ENCODE data around the gene TEX261.

DNA sequence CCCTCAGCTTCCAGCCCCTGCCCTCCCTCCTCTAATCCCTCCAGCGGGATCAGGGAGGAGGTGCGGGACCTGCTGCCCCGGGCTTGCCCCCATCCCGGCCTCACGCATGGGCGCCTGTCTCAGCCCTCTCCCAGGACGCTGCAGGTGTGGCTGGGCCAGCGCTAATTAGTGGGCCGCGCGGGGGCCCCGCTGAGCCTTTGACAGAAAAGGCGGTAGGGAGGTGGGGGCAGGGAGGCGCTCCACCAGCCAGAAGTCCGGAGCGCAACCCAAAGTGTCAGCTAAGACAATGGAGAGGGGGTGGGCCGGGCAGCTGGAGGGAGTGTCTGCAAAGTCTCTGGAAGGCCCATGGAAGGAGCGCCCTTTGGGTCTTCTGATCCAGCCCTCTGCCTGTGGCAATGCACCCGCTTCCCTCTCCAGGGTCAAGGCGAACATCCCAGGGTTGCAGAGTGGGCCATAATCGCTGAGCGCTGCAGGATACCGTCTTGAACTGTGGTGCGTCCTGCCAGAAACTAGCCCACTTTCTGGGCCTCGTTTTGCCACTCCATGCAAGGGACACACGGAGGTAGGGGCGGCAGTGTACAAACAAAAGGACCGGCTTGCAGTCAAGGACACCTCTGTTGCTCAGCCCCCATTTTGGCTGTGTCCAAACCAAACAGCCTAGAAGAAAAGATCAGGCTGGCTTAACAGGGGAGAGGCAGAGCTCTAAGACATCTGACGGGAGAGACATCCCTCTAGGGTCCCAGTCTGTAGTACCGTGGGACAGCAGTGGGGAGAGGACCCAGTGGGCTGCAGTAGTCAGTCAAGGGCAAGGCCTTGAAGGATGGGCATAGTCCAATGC lies 55.5 kb downstream of the TEX261 start:
- TF ChIP-seq RAD21 (IDR thresholded peaks at IDR 0.05 in 1 of 2, conservative IDR thresholded peaks at IDR 0.05 in 1 of 2; ENCODE audit: low read depth in 2 of 2, low read length in 2 of 2) (no peak), JUN (IDR thresholded peaks at IDR 0.05; ENCODE audit: low read depth, low read length) (no peak)
- TF ChIP-seq, protein P1, sequence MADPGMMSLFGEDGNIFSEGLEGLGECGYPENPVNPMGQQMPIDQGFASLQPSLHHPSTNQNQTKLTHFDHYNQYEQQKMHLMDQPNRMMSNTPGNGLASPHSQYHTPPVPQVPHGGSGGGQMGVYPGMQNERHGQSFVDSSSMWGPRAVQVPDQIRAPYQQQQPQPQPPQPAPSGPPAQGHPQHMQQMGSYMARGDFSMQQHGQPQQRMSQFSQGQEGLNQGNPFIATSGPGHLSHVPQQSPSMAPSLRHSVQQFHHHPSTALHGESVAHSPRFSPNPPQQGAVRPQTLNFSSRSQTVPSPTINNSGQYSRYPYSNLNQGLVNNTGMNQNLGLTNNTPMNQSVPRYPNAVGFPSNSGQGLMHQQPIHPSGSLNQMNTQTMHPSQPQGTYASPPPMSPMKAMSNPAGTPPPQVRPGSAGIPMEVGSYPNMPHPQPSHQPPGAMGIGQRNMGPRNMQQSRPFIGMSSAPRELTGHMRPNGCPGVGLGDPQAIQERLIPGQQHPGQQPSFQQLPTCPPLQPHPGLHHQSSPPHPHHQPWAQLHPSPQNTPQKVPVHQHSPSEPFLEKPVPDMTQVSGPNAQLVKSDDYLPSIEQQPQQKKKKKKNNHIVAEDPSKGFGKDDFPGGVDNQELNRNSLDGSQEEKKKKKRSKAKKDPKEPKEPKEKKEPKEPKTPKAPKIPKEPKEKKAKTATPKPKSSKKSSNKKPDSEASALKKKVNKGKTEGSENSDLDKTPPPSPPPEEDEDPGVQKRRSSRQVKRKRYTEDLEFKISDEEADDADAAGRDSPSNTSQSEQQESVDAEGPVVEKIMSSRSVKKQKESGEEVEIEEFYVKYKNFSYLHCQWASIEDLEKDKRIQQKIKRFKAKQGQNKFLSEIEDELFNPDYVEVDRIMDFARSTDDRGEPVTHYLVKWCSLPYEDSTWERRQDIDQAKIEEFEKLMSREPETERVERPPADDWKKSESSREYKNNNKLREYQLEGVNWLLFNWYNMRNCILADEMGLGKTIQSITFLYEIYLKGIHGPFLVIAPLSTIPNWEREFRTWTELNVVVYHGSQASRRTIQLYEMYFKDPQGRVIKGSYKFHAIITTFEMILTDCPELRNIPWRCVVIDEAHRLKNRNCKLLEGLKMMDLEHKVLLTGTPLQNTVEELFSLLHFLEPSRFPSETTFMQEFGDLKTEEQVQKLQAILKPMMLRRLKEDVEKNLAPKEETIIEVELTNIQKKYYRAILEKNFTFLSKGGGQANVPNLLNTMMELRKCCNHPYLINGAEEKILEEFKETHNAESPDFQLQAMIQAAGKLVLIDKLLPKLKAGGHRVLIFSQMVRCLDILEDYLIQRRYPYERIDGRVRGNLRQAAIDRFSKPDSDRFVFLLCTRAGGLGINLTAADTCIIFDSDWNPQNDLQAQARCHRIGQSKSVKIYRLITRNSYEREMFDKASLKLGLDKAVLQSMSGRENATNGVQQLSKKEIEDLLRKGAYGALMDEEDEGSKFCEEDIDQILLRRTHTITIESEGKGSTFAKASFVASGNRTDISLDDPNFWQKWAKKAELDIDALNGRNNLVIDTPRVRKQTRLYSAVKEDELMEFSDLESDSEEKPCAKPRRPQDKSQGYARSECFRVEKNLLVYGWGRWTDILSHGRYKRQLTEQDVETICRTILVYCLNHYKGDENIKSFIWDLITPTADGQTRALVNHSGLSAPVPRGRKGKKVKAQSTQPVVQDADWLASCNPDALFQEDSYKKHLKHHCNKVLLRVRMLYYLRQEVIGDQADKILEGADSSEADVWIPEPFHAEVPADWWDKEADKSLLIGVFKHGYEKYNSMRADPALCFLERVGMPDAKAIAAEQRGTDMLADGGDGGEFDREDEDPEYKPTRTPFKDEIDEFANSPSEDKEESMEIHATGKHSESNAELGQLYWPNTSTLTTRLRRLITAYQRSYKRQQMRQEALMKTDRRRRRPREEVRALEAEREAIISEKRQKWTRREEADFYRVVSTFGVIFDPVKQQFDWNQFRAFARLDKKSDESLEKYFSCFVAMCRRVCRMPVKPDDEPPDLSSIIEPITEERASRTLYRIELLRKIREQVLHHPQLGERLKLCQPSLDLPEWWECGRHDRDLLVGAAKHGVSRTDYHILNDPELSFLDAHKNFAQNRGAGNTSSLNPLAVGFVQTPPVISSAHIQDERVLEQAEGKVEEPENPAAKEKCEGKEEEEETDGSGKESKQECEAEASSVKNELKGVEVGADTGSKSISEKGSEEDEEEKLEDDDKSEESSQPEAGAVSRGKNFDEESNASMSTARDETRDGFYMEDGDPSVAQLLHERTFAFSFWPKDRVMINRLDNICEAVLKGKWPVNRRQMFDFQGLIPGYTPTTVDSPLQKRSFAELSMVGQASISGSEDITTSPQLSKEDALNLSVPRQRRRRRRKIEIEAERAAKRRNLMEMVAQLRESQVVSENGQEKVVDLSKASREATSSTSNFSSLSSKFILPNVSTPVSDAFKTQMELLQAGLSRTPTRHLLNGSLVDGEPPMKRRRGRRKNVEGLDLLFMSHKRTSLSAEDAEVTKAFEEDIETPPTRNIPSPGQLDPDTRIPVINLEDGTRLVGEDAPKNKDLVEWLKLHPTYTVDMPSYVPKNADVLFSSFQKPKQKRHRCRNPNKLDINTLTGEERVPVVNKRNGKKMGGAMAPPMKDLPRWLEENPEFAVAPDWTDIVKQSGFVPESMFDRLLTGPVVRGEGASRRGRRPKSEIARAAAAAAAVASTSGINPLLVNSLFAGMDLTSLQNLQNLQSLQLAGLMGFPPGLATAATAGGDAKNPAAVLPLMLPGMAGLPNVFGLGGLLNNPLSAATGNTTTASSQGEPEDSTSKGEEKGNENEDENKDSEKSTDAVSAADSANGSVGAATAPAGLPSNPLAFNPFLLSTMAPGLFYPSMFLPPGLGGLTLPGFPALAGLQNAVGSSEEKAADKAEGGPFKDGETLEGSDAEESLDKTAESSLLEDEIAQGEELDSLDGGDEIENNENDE (IDR thresholded peaks at IDR 0.05; ENCODE audit: insufficient replicate concordance, low read length), result no peak

Data from H1 (cell line).